SK-N-MC (cell line): ENCODE data around the gene ANGEL2.

ENCODE experiments used
- DNase-seq: peaks from one replicate; pipeline ENCODE4 v3.0.0-alpha.2; 2011; ENCODE audit warnings: low read depth, low spot score
- H3K27ac ChIP-seq: fragments of 200-600 bp; sonication (generic); 2 replicates; pipeline ENCODE4 v1.5.1; 2016; ENCODE audit warnings: mixed run types
- H3K36me3 ChIP-seq: fragments of 200-600 bp; sonication (generic); 2 replicates; pipeline ENCODE4 v1.6.1; 2017; ENCODE audit warnings: antibody characterized with exemption, low read length, mixed read lengths; ENCODE audit not compliant: insufficient read depth
- H3K4me3 ChIP-seq: fragments of 200-600 bp; sonication (generic); 2 replicates; pipeline ENCODE4 v1.5.1; 2016
- H3K9ac ChIP-seq: fragments of 200-600 bp; sonication (generic); 2 replicates; pipeline ENCODE4 v1.8.0; 2017; ENCODE audit warnings: mixed run types, mixed read lengths; ENCODE audit not compliant: insufficient read length
- H3K9me3 ChIP-seq: fragments of 200-600 bp; sonication (generic); 2 replicates; pipeline ENCODE4 v1.6.1; 2017; ENCODE audit warnings: low read depth, mild to moderate bottlenecking, antibody characterized with exemption, low read length, moderate library complexity, mixed read lengths
- EZH2 ChIP-seq: fragments of 200-600 bp; sonication (generic); IDR thresholded peaks from one replicate; pipeline ENCODE4 v1.6.1; 2017; ENCODE audit warnings: antibody characterized with exemption
- FOXP2 ChIP-seq: optimal IDR thresholded peaks from 2 replicates; pipeline ENCODE3; 2011; ENCODE audit warnings: mild to moderate bottlenecking, moderate library complexity; ENCODE audit not compliant: insufficient read depth; ENCODE audit errors: extremely low read length, control extremely low read depth
- POLR2AphosphoS5 ChIP-seq: IDR thresholded peaks from 2 replicates; pipeline ENCODE4 v1.6.1; 2012; ENCODE audit warnings: mild to moderate bottlenecking, low read depth, low read length, borderline replicate concordance

The ANGEL2 gene

GRCh38 chr1:212952641-212952976, 63.1 kb downstream of the ANGEL2 start:
- Histone ChIP-seq H3K36me3 (no peaks in the 10 kb centered on the region), H3K4me3 (no peak overlapping the region), H3K9ac (no peak overlapping the region), H3K9me3 (no peaks in the 10 kb centered on the region), H3K27ac (no peak overlapping the region)
- no peak for DNase-seq
- TF ChIP-seq FOXP2 (no peak), POLR2AphosphoS5 (no peak), EZH2 (no peak)

- no peak for DNase-seq
- Histone ChIP-seq H3K4me3 (no peak overlapping the region), H3K27ac (no peak overlapping the region), H3K9me3 (no peaks in the 10 kb centered on the region), H3K36me3 (no peaks in the 10 kb centered on the region), H3K9ac (no peak overlapping the region)
- no peak for TF ChIP-seq FOXP2
- no peak for TF ChIP-seq EZH2
- TF ChIP-seq POLR2AphosphoS5: no peak
Observed at GRCh38 chr1:212951947-212952640, 63.6 kb downstream of the ANGEL2 start.

- peak overlapping the region; percentile 84 for H3K4me3 ChIP-seq
- H3K27ac ChIP-seq: no peak overlapping the region
- H3K9me3 ChIP-seq: no peaks in the 10 kb centered on the region
- peak overlapping the region; percentile 1 for H3K9ac ChIP-seq
- no peaks in the 10 kb centered on the region for H3K36me3 ChIP-seq
- TF ChIP-seq POLR2AphosphoS5: no peak
- no peak for TF ChIP-seq EZH2
- DNase-seq: no peak
Observed at GRCh38 chr1:212951126-212951946, 64.3 kb downstream of the ANGEL2 start.

GRCh38 chr1:212950243-212951125, 65.2 kb downstream of the ANGEL2 start, which contains the start of gene VASH2:
Gene VASH2 (plus strand): TSS chr1:212950541. CDS start chr1:212951543, 1,002 bp downstream.
- DNase-seq: no peak

DNA sequence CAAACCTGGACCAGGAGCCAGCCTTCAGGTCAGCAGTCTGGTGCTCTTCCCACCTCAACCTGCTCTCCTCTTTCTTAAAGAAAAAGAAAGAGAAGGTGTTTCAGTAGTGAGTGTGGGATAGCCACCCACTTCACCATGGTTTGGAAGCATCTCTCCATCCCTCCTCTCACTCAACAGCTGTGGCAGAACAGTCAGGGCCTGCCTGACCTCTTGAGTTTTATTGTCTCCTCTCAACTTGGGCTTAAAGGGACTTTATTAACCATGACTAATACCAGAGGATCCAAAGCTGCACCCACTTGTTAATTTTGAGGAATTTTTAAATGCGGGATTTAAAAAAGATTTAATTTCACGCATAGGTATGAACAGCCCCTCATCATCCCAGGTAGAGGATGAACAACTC, 65.9 kb downstream of the ANGEL2 start:
- H3K9ac ChIP-seq: peak overlapping the region; percentile 65
- no peak for TF ChIP-seq EZH2
- TF ChIP-seq FOXP2: no peak
- TF ChIP-seq POLR2AphosphoS5: no peak
- H3K9me3 ChIP-seq: no peaks in the 10 kb centered on the region
- no peak overlapping the region for H3K27ac ChIP-seq
- DNase-seq: no peak
- no peaks in the 10 kb centered on the region for H3K36me3 ChIP-seq
- H3K4me3 ChIP-seq: peak overlapping the region; percentile 84

More at GRCh38 chr1:212950243-212951125, 65.2 kb downstream of the ANGEL2 start, which contains the start of gene VASH2:
- Histone ChIP-seq H3K36me3 (no peaks in the 10 kb centered on the region), H3K9me3 (no peaks in the 10 kb centered on the region), H3K9ac (peak within 1 kb of the TSS; percentile 65), H3K4me3 (peak within 1 kb of the TSS; percentile 84), H3K27ac (no peak within 1 kb of the TSS)
- TF ChIP-seq POLR2AphosphoS5 (peak; percentile 40; the same call in 1 of the 2 replicates), EZH2 (no peak), FOXP2 (no peak)

DNA sequence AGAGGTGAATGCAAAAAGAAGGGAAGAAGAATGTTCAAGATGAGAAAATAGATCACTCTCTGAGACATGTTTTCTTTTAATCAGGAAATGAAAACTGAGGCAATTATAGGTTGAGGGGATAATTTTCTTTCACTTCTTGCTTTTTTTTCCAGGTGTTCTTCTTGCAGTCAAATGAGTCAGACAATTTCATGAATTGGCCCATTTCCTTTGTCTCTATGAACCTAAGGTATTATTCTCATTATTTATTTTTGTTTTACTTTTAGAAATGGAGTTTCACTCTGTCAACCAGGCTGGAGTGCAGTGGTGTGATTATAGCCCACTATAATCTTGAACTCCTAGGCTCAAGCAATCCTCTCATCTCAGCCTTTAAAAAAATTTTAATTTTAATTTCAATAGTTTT, 68.8 kb downstream of the ANGEL2 start:
- Histone ChIP-seq H3K9me3 (no peaks in the 10 kb centered on the region), H3K9ac (no peak overlapping the region), H3K27ac (no peak overlapping the region), H3K4me3 (no peak overlapping the region), H3K36me3 (no peaks in the 10 kb centered on the region)
- no peak for DNase-seq
- TF ChIP-seq FOXP2 (no peak), POLR2AphosphoS5 (no peak), EZH2 (no peak)

GRCh38 chr1:212945463-212946160, 70.1 kb downstream of the ANGEL2 start:
- no peak for TF ChIP-seq EZH2
- TF ChIP-seq POLR2AphosphoS5: no peak
- no peak for TF ChIP-seq FOXP2
- Histone ChIP-seq H3K36me3 (no peaks in the 10 kb centered on the region), H3K9ac (no peak overlapping the region), H3K9me3 (no peaks in the 10 kb centered on the region), H3K27ac (no peak overlapping the region), H3K4me3 (no peak overlapping the region)
- DNase-seq: no peak

DNA sequence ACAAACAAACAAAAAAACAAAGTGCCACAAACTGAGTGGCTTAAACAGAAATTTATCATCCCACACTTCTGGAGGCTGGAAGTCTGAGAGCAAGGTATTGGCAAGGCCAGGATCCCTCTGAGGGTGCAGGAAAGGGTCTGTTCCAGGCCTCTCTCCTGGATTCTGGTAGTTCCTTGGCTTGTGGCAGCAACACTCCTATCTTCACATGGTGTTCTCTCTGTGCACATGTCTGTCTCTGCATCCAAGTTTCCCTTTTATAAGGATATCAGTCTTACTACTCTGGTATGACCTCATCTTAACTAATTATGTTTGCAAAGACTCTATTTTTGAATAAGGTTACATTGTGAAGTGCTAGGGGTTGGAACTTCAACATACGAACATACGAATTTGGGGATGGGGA, 70.6 kb downstream of the ANGEL2 start:
- TF ChIP-seq POLR2AphosphoS5: no peak
- TF ChIP-seq EZH2: no peak
- TF ChIP-seq FOXP2: no peak
- DNase-seq: no peak
- no peak overlapping the region for H3K4me3 ChIP-seq

More for the DNA sequence above, 70.6 kb downstream of the ANGEL2 start:
- Histone ChIP-seq H3K27ac (no peak overlapping the region), H3K9me3 (no peaks in the 10 kb centered on the region), H3K9ac (no peak overlapping the region), H3K36me3 (no peaks in the 10 kb centered on the region)
